ENCODE measurements around the gene PLEKHA8.
A peak's percentile ranks its signal among the peaks of the same experiment; 100 is the strongest.

PLEKHA8 gene, protein sequence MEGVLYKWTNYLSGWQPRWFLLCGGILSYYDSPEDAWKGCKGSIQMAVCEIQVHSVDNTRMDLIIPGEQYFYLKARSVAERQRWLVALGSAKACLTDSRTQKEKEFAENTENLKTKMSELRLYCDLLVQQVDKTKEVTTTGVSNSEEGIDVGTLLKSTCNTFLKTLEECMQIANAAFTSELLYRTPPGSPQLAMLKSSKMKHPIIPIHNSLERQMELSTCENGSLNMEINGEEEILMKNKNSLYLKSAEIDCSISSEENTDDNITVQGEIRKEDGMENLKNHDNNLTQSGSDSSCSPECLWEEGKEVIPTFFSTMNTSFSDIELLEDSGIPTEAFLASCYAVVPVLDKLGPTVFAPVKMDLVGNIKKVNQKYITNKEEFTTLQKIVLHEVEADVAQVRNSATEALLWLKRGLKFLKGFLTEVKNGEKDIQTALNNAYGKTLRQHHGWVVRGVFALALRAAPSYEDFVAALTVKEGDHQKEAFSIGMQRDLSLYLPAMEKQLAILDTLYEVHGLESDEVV

DNA sequence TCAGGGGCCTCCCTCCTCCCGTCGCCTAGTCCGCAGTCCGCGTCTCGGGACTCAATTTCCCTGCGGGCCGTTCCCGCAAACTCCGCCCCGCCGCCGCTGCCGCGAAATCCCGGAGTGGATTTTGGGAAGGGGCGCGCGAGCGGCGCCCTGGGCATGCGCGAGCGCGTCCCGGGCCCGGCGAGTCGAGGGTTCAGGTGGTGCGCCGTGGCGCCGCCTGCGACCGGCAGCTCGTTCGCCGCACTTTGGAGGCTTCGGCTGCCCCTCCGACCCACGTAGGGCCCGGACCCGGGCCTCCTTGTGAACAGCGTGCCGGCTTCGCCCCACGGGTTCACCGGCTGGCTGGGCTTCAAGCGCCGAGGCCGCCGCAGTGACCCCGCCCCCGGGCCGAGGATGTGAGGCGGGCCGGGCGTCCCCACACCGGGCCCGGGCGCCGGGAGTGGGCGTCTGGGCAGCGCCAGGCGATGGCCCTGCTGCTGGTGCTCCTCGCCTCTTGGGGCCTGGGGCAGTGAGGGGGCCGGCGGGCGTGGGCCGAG lies at the start of gene PLEKHA8:
PLEKHA8 (plus strand) TSS at position 197 of the 533 bp plus-strand sequence. CDS start 351 bp downstream, outside the sequence.
- peak; percentile 65 for ATAC-seq
- DNase-seq, result peak; percentile 93

DNA sequence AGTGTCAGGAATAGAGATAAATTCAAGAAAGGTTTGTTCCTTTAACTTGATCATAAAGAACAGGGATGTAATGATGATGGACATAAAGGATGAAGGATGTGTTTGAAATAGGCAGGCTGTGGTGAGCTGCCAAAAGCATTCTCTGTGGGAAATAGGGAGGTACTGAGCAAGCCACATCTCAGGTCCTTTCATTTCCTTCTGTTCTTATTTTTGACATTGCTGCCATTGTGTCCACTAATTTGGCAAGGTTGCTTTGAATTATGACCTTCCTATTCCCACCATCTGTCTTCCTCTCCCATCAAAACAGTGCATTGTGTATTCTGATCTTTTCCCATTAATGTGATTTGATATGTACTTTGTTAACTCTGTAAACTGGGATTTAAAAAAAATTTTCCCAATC lies 48.1 kb upstream of the PLEKHA8 start:
- ATAC-seq (no peak), DNase-seq (no peak)

DNA sequence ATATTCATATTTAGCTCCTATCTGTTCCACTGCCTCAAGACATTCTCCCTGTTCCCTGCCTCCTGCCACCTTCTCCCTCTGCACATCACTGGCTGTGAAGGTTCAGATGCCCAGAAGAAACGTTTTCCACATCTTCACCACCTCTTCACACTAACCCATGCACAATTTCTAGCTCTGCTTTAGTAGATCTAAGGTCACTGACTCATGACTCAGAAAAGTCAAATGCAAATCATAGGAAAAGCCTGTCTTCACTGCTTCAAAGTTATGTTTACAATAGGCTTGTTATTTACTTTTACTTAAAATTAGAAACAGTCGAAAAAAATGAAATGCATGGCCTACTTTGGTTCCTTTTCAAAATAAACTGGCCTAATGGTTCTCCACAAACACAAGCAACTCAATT lies 41.1 kb upstream of the PLEKHA8 start:
- DNase-seq (no peak), ATAC-seq (no peak)

DNA sequence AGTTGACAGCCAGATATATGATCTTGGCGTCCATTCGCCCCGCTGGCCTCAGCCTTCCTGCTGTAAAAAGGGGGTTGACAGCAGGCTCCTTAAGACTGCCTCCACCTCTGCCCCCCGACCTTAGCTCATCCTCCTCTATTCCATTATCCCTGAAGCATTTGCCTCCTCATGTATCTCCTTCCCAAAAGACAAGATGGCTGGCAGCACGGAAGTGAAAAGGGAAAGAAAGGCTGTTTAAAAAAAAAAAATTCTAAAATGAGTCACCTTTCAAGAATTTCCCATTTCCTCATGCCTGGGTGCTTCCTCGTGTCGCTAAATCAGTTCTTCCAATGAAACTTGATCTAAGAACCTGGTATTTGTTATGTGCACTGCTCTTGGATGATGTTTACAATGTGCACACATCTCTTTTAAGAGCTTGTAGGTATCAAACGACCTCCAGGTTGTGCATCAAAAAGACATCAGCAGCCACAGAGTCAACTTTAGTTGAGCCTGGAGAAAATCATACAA lies 40.3 kb upstream of the PLEKHA8 start:
- DNase-seq (no peak), ATAC-seq (no peak)

DNA sequence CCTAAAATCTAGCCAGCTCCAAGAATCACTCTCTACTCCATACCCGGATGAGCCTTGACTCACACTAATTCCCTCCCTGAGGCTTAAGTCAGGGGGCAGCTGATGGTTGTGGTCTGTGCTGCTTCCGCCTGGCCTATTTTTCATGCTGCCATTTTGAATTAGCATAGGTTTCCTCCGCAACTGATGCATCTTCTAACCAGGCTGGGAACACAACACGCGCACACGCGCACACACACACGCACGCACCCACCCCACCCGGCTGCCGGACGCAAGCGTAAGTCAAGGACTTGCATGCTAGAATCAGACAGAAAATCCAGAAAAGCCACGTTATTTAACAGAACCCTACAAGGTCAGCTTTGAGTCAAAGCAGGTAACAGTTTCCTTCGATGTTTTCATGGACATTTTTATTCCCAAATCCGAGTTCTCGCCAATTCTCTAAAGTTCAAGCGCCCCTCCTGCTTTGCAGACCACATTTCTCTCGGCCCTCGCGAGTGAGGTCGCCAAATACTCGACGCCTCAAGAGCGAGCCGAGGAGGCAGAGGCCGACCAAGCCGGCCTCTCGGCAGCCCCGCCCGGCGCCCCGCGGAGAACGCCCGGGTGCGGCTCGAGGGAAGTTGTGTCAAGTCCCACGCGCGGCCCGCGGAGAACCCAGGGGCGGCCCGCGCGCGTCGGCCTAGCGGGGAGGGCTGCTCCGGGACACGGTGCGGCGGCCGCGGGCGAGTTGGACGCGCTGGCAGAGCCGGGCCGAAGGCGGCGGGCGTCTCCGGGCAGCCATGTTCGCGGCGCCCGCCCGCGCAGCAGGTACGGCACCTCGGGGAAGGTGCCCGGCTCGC lies 39.6 kb upstream of the PLEKHA8 start:
- ATAC-seq (peak; percentile 47), DNase-seq (peak; percentile 45)

DNA sequence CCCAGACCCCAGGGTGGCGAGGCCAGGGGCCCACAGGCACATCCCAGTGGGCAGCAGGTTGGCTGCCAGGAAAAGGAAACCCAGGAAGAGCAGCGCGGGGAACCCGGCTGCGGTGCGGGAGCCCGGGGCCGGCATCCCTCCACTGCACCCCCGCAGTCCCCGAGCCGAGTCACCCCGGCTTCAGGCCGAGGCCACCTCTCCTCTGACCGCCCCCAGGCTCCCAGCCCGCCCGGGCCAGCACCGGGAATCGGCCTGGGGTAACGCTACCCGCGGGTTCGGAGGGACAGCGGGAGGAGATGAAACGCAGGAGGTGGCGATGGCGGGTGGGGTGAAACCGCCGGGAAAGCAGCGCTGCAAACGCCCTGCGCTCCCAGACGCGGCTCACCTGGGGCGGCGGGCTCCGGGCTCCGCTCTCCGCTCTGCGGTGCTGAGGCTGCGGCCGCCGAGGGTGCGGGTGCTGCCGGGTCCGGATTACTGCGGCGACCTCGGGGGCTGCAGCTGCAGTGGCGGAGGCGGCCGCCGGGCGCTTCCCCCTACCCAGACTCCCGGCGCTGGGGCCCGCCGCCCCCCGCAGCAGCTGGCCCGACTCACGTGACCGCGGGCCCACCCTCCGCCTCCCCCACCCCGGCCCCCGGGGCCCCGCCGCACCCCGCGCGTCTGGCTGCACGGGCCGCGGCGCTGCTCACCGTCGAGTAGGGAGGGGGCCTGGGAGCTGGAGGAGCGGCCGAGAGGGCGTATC lies 38.8 kb upstream of the PLEKHA8 start, which contains the start of gene SCRN1:
SCRN1 (minus strand) TSS at position 545 of the 739 bp plus-strand sequence. CDS start 20,734 bp downstream, outside the sequence.
- ATAC-seq, result peak; percentile 50
- peak; percentile 32 for DNase-seq

DNA sequence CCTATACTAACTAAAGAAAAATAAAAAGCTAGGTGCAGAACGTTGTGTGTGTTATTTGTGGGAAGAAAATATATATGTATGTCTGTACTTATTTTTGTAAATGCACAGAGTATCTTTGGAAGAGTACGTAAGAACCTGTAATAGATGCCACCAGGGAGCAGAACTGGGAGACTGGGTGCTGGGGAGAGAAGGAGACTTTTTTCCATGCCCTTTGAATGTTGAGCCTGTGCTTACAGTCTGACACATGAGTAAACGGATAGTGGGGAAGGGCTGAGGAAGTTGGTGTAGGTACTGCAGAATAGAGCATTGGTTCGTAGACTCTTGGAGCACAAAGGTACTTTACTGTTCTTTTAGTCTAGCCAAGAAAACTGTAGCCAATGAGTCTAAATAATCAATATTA lies 37.3 kb upstream of the PLEKHA8 start:
- ATAC-seq (no peak), DNase-seq (no peak)

DNA sequence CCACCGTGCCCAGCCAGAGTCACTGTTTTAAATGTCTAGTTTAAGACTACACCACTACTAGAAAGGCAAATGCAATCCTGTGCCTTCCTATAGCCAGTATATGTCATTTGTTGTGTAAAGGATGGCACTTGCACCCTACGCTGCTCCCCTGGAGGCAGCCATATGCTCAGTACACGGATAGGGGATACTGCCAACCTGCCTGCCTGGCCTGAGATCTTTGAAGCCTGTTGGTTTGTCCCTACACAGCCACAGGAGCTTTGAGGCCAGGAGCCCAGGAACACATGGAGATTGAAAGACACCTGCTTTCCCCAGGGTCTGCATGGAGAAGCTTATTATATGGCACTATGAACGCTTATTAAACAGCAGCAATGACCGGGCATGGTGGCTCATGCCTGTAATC lies 36.3 kb upstream of the PLEKHA8 start:
- DNase-seq, result no peak
- ATAC-seq, result no peak

DNA sequence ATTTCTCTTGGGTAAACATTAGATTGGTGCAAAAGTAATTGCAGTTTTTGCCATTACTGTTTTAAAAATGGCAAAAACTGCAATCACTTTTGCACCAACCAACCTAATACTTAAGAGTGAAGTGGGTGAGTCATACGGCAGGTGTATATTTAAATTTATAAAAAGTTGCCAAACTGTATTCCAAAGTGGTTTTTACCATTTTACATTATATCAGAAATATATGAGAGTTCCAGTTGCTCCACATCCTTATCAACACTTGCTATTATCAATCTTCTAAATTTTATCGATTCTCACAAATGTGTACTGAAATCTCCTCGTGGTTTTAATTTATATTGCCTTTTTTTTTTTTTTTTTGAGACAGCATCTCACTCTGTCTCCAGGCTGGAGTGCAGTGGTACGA lies 35.1 kb upstream of the PLEKHA8 start:
- ATAC-seq, result no peak

DNA sequence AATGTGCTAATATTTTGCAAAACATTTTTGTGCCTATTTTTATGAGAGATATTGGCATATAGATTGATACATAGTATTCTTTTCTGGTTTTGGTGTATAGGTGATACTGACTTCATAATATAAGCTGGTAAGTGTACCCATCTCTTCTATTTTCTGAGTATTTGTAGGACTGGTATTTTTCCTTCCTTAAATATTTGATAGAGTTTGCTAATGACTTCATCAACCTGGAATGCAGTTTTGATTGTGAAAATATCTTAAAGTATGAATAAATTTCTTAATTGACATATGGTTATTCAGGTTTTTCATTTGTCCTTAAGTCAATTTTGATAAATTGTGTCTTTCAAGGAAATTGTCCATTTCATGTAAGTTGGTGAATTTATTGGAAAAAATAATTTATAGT lies 32.6 kb upstream of the PLEKHA8 start:
- no peak for ATAC-seq
- no peak for DNase-seq

More for the DNA sequence above, 35.1 kb upstream of the PLEKHA8 start:
- DNase-seq, result no peak

DNA sequence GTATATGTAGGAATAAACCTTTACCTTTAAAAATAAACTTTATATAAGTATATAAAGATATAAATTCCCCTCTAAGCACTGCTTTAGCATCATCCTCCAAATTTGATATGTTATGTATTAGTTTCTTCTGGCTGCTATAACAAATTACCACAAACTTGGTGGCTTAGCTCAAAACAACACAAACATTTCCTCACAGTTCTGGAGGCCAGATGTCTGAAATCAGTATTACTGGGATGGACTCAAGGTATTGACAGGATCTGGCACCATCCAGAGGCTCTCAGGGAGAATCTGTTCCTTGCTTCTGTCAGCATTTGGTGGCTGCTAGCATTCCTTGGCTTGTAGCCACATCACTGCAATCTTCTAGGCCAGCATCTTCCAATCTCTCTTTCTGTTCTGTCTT lies 31.9 kb upstream of the PLEKHA8 start:
- ATAC-seq (no peak), DNase-seq (no peak)

DNA sequence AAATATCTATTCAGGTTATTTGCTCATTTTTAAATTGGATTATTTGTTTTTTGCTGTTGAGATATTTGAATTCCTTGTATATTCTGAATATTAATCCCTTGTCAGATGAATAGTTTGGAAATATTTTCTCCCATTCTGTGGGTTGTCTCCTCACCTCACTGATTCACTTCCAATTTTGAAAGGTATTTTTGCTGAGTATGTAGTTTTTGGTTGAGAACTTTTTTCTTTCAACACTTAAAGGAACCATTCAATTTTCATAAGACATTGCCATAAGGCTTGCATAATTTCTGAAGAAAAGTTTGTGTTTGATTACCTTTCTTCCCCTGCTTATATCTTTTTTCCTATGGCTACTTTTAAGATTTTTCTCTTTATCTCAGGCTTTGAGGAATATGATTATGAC lies 29.7 kb upstream of the PLEKHA8 start:
- no peak for ATAC-seq
- DNase-seq, result no peak

DNA sequence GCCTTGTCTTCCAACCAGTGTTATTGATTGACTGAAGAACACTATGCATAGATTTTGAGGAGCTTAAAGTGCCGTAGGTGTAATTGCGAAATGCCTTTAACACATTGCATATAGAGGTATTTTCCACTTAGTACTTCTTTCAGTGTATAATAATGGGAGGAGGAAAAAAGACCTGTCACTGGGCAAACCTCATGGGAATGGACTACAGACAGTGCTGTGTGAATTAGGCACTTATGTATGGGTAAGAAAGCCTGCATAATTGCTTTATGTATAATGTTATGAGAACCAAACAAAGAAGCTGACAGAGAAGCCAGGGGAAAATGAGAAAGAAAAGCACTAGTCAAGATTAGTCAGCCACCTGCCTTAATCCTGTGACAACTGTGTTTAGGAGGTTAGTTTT lies 26.2 kb upstream of the PLEKHA8 start:
- DNase-seq, result no peak
- no peak for ATAC-seq

DNA sequence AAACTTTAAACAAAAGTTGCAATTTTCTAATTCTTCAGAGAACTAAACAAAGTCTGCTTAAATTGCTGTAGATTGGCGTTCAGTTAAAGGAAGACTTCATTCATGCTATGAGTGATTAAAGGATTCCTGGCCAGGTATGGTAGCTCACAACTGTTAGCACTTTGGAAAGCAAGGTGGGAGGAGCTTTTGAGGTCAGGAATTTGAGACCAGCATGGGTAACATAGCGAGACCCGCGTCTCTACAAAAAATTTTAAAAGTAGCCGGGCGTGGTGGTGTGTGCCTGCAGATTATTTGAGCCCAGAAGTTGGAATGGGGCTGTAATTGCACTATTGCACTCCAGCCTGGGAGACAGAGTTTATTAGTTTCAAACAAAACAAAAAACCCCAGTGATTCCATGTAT lies 25.1 kb upstream of the PLEKHA8 start:
- no peak for DNase-seq
- no peak for ATAC-seq

DNA sequence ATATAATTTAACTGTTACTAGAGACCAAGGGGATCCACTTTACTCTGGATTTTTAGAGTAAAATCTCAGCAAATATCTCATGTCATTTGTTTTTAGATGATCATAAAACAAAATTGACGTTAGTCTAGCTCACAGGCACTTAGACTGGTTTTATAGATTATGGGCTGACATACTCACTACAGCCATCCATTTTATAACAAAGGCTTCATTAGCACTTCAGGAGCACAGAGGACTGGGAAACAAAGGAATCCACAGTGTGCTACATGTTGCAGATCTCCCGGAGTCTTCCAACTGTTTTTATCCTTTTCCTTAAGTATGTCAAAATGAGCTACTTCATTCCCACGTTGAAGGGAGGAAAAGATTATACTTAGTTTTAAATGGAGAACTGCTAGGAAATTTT lies 22.7 kb upstream of the PLEKHA8 start:
- ATAC-seq (no peak), DNase-seq (no peak)

DNA sequence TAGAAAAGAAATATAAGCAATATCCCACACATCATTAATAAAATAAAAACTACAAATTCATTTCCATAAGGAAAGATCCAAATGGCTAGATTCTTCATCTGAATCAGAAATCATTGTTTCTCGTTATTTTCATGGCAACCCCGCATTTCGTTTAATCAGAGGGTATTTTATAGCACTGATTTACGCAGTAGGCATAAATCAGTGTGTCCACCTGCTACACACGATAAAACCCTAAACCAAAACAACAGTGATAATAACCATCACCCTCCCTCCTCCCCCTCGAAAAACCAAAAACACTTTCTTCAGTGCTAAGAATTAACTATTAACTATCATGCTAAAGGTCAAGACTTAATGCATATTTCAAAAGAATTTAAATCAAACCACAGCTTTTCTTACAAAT lies 18.2 kb upstream of the PLEKHA8 start:
- ATAC-seq, result no peak
- DNase-seq, result no peak

DNA sequence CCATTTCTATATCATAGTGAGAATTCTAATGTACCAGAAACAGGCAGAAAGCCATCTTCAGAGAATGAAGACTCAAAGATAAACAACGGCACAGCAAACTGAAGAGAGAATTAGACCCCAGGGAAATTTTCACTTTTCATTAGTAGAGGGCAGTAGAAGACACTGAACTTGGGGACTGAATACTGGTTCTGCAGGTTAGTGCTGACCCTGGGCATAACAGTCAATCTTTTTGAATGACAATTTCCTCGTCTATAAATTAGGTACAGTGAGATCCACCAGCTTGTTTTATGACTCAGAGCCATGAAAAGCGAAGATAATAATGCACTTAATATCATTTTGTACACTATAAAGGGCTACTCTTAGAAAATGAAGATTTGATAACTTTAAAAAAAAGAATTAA lies 15.5 kb upstream of the PLEKHA8 start:
- ATAC-seq, result no peak

DNA sequence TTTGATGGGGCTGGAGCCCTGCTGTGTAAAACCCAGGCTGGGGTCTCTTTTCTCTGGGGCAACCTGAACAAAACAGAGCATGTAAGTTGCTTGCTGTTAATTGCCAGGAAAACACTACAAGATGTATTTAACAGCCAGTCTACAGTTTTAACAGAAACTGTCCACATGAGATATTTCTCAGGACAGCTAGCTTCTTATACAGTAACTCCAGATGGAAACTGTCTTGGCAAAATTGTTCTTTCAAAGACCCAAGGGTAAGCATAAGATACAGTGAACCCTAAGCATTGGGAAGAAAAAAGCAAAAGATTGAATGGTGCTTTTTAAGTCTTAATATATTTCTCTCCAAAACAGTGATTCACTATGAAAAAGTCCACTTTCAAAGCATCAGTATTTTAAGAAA lies 9.8 kb upstream of the PLEKHA8 start:
- no peak for ATAC-seq
- DNase-seq, result no peak

More for the DNA sequence above, 15.5 kb upstream of the PLEKHA8 start:
- no peak for DNase-seq

DNA sequence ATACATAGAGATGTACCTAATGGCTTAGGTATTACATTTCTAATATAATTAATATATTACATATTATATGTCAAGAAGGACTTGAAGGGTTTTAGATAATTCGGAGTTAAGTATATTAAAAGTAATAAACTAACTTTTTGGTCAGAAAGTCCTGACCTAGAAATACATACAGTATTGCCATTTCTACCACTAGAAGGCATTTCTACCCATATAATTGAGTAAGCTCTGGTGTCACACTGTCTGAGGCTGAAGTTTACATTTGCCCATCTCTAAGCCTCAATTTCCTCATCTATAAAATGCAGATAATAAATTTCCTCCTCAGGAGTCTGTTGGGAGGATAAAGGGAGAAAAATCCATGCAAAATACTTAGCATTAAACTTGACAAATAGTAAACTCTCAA lies 8.8 kb upstream of the PLEKHA8 start:
- DNase-seq (no peak), ATAC-seq (no peak)

DNA sequence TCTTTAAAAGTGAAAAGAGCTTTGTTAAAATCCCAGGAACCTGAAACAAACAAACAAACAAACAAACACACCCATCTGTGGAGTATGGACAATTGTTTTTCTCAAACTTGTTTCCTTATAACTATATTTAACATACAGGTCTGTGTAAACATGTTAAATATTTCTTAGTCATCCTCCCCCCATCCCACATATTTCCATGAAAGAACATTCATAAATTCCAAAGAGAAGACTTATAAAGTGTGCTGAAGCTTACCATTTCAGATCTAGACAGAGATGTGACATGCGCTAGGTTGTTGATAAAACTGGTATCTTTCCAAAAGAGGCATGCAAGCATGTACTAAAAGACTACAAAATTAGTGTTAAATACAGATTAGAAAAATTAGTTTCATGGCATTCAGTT lies 8.3 kb upstream of the PLEKHA8 start:
- DNase-seq (no peak), ATAC-seq (no peak)

DNA sequence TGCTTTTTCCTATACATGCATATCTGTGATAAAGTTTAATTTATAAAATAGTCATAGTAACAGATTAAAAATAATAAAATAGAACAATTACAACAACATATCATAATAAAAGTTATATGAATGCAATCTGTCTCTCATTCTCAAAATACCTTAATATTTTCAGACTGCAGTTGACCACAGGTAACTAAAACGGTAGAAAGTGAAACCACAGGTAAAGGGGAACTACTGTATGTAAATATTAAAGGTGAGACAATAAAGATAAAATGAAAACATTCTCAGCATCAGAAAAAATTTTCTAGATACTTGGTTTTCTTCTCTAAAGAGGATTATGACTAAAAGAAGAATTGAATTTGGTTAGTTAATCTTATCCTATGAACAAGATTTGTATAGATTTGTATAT lies 7.7 kb upstream of the PLEKHA8 start:
- no peak for DNase-seq
- no peak for ATAC-seq

DNA sequence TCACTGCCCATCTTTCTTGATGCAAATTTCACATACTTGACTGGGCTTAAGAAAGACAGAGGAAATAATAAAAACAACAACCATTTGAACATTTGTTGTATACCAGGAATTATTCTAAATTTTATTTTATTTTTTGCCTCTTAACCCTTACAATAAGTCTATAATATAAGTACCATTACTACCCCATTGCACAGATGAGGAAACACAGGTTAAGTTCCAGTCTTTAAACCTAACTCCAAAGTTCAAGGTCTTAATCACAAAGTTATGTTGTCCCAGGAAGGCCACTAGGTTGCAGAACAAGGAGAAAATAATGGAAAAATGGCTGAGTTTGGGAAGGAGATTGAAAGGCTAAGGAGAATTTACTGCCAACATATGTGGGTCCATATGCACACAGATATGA lies 5.2 kb upstream of the PLEKHA8 start:
- no peak for DNase-seq
- no peak for ATAC-seq

Measured in stimulated activated naive CD8-positive, alpha-beta T cell treated with anti-CD3 and anti-CD28 coated beads, Interleukin-15, Interleukin-2, amounts not matched to agents 100 U/mL and 50 U/mL, for 24 hours (primary cell).